ENCODE results near the gene ANKDD1A.

ANKDD1A gene

GRCh38 chr15:64970698-64971097, 59.0 kb downstream of the ANKDD1A start:
- DNase-seq = no peak

GRCh38 chr15:64975390-64975789, 63.7 kb downstream of the ANKDD1A start:
- no peak for DNase-seq

GRCh38 chr15:64979252-64979710, 67.6 kb downstream of the ANKDD1A start:
- DNase-seq = no peak

- no peak for DNase-seq
Observed at GRCh38 chr15:64981812-64982431, 70.2 kb downstream of the ANKDD1A start.

- no peak for DNase-seq
Observed at GRCh38 chr15:64982472-64982871, 70.8 kb downstream of the ANKDD1A start.

GRCh38 chr15:64985366-64986033, 73.8 kb downstream of the ANKDD1A start:
- no peak for DNase-seq

- no peak for DNase-seq
Observed at GRCh38 chr15:64987136-64987535, 75.4 kb downstream of the ANKDD1A start.

GRCh38 chr15:64989416-64990167, 77.9 kb downstream of the ANKDD1A start, which contains the start of gene SPG21:
Gene SPG21, minus strand, starts transcription at chr15:64989914. Its CDS starts 6,345 bp downstream, at chr15:64983569.
- peak; percentile 91 for DNase-seq

GRCh38 chr15:64990168-64990470, 78.4 kb downstream of the ANKDD1A start:
- no peak for DNase-seq

GRCh38 chr15:64991536-64992135, 79.9 kb downstream of the ANKDD1A start:
- DNase-seq = peak; percentile 62

- no peak for DNase-seq
Observed at GRCh38 chr15:64993290-64993689, 81.6 kb downstream of the ANKDD1A start.

- DNase-seq = no peak
Observed at GRCh38 chr15:64997066-64997465, 85.4 kb downstream of the ANKDD1A start.

- DNase-seq = no peak
Observed at GRCh38 chr15:64997745-64998375, 86.2 kb downstream of the ANKDD1A start.

- no peak for DNase-seq
Observed at GRCh38 chr15:65004993-65005392, 93.3 kb downstream of the ANKDD1A start.

- no peak for DNase-seq
Observed at GRCh38 chr15:65006876-65007275, 95.2 kb downstream of the ANKDD1A start.
